ENCODE measurements around the gene SHISA7.
"Not testable (repeated sequence)": the region's sequence is repeated elsewhere in the genome, so short reads cannot be mapped to it uniquely, and the experiment has no call there.

Gene SHISA7

DNA sequence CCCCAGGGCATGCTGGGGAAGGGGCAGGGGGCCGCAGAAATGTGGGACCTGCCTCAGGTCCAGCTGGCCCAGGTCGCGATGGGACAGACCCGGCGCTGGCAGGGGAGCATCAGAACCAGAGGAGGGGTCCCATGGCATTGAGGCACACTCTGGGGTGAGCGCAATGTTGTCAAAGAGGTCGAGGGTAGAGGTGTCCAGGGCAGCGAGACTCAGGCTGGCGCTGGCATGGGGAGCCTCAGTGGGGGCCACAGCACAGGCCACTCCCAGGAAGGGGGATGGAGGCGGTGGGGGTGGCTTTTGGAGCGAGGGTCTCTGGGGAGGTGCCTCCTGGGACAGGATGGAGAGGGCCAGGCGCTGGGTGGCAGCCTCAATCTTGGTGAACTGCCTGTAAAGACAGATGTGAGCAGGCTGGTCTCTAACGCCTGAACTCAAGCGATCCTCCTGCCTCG, 20.5 kb upstream of the SHISA7 start:
- DNase-seq (ENCODE audit: low spot score) = no peak

DNA sequence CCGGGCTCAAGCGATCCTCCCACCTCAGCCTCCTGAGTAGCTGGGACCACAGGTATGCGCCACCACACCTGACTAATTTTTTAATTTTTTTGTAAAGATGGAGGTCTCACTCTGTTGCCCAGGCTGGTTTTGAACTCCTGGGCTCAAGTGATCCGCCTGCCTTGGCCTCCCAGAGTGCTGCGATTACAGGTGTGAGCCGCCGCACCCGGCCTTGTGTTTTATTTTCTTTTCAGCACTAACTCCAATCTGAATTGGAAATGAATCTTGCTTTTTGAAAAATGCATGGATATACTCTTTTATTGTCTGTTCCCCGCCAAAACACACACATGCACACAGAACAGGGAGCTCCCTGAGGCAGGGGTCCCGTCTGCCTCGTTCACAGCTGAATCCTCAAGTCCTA, 19.6 kb upstream of the SHISA7 start:
- DNase-seq (ENCODE audit: low spot score) = no peak

DNA sequence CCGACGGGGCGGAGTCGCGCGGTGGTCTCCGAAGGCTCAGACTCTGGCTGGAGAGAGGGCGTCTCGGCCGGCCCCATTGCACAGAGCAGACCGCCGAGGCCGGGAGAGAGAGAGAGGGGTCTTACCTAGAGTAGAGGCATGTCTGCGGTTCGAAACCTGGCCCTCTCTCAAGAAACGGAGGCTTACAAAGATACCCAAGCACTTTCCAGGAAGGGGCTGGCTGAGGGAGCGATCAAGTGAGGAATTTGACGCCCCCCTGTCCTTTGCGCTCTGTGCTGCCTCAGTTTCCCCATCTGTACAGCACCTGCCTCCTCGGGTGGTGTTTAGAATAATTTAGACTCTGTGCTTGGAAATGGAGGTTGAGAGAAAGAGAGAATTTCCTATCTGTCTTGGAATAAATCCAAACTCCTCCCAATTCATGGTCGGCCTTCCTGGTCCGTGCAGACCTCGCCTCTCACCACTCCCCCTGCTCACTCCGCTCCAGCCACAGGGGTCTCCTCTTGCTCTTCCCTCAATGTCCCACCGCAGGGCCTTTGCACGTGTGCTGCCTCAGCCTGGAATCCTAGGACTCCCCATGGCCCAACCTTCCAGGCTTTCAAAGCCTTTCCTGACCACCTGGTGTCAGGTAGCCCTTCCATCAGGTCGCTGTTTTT, 19.0 kb upstream of the SHISA7 start:
- peak; percentile 58 for DNase-seq (ENCODE audit: low spot score)

DNA sequence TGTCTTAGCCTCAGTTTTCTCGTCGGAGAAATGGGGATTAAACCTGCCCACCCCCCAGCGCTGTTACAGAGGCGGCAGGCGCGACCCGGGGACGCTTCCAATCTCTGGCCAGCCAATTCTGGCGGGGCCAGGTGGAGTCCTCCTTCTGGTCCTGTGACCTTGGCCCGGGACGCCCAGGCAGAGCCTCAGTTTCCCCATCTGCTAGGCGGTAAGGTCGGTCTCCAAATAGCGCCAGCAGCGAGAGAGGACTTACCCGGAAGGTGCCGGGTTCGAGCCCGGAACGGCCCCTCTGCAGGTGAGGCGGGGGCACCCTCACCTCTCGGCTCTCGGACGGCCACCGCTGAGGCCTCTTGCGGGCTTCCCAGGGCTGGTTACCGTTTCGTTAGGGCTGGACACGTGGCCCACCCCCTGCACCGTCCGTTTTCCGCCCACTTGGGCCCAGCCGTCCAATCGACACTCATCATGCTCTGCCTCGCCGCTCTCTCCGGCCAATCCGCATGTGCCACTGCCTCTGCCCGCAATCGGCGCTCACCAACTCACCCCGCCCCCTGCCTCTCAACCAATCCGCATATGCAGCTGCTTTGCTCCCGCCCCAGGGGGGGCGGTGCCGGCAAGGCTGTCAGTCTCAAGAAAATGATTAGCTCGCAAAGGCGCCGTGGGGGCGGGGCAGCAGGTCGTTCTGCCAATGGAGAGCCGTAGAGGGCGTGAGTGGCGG, 18.3 kb upstream of the SHISA7 start, which contains the start of gene ISOC2:
ISOC2 (minus strand) TSS at position 384 of the 715 bp plus-strand sequence. CDS start 5,156 bp downstream, outside the sequence.
- peak; percentile 99 for DNase-seq (ENCODE audit: low spot score)

DNA sequence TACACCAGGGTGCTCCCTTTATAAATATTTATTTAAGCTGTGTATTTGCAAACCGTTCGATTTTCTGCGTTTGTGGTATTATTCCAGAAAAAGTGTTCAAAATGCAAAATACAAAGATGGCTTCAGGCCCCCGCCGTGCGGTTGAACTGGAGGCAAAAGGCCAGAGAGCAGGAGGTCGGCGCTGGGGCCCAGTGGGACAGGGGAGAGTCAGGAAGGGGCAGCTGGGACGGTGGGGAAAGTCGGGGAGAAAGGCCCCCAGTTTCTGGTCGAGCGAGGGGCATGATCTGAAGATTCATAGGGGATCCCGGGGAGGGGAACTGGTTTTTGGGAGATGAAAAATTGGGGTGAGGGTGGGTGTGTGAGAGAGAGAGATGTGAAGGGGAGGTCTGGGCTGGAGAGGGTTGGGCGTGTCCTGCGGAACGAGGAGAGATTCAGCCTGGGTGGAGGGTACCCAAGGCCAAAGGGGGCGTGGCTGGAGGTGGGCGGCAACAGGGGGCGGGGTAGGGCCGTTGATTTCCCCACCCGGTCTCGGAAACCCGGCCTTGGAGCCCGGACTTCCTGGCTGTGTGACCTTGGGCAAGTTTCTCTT, 17.7 kb upstream of the SHISA7 start:
- DNase-seq (ENCODE audit: low spot score) = peak; percentile 96

DNA sequence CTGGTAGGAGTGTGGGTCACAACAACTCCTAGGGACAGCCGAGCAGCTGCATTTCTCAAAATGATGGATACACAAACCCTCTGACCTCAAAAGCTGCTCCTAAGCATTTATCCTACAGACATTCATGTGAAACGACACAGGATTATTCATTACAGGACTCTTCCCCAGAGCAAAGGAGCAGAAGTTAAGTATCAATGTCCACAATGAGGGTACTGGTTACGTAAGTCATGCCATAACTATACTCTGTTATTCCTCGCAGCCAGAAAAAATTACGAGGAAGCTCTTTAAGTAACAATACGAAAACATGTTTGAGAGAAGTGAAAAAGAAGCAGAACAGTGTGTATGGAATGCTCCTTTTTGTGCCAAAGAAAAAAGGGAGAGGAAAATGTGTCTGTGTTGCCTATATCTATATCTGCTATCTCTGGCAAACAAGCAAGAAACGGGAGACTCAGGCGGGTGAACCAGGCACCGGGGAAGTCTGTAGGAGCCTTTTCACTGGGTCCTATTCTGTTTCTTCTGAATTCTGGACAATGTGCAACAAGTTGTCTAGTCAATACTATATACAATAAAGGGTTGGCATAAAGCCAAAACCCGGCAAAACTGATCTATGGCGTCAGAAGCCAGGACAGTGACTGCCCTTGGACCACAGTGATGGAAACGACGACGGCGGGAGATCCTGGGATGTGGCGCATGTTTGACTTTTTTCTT, 17.0 kb upstream of the SHISA7 start:
- DNase-seq (ENCODE audit: low spot score) = no peak

DNA sequence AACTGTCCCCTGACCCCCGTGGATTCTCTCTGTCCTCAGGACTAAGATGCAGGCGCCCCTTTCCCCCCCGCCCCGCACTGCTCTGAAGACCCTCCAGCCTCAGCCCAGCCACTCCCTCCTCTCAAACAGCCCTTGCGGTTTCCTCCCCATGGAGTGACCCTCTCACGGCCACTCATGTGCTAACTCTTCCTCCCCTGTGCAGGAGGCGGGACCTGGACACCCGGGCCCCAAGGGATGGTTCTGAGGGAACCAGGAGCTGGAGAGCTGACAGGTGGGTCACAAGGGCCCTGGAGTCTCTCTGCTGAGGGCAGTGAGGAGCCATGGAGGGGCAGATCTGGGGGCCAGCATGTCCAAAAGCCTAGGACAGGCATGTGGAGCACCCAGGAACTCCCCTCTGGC, 16.4 kb upstream of the SHISA7 start:
- DNase-seq (ENCODE audit: low spot score) = no peak

DNA sequence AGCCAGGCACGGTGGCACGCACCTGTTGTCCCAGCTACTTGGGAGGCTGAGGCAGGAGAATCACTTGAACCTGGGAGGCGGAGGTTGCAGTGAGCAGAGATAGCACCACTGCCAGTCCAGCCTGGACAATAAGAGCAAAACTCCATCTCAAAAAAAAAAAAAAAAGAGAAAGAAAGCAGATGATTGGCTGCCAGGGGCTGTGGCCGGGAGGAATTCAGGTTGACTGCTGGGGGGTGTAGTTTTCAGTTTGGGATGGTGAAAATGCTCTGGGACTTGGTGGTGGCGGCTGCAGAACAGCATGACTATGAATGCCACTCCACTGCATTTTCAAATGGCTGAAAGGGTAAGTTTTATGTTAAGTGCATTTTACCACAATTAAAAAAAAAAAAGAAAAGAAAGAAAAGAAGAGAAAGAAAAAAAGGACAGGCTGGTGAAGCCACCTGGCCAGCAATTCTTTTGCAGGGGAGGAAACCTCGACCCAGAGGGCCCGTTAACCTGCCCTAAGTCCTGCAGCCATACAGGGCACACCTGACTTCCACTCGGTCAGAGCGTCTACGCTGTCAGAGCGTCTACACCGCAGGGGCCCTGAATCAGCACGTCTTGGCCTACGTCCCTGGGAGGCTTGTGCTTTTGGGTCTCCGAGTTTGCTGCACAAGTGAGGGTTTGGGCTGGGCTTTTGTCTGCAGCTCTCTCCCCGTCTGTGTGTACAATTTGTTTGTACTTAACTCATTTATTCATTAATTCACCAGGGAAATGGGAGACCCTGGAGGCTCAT, 14.8 kb upstream of the SHISA7 start:
- DNase-seq (ENCODE audit: low spot score) = no peak

DNA sequence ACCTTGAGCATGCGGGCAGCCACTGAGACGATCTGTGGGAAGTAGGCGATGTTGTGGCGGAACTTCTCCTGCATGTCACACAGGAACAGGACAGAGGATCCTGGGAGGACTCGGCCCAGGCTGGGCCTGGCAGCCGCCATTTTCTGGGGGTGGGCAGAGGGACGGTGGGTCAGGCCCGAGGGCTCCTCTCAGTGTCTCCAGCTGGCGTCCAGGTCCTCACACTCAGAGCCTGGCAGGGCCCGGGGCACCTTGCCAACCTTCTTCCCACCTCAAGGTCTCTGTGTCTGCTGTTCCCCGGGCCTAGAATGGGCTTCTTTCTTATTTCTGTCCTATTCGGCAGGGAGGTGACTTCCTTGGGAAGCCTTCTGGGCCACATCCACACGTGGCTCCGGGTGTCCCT, 13.2 kb upstream of the SHISA7 start:
- DNase-seq (ENCODE audit: low spot score) = no peak

DNA sequence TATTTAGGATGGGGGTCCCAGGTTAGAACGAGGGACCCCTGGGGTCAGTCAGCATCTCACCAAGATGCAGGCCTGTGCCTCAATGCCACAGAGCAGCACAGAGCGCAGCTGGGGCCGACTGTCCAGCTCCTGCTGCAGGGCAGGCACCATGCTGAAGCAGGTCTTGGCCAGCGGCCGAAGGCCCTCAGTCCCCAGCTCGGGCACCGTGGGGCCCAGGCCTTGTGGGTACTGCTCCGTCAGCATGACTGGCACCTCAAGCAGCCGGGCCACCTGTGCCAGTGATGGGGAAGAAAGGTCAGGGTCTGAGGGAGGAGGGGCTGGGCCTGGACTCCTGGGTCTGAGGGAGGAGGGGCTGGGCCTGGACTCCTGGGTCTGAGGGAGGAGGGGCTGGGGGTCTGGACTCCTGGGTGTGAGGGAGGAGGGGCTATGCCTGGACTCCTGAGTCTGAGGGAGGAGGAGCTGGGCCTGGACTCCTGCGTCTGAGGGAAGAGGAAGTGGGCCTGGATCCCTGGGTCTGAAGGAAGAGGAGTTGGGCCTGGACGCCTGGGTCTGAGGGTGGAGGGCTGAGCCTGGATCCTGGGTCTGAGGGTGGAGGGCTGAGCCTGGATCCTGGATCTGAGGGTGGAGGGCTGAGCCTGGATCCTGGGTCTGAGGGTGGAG, 12.6 kb upstream of the SHISA7 start:
- DNase-seq (ENCODE audit: low spot score) = no peak

DNA sequence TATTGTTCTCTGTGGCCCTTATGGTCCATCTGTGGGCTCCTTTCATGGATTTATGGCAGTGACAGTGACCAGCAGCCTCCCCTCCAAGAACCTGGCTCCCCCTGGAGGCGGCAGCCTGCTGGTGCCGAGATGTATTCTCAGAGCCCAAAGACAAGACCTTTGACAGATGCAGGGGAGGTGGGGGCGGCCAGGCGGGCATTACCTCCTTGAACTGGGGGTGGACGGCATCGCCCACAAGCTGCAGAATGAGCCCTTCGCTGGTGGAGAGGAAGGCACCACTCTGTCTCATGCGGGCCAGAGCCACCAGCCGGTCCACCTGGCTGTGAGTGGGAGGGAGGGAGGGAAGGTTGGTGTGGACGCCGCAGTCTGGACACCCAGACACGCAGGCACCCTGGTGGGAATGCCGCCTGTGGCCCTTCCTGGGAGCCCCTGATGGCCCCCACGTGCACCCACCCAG, 11.7 kb upstream of the SHISA7 start:
- DNase-seq (ENCODE audit: low spot score) = peak; percentile 66

DNA sequence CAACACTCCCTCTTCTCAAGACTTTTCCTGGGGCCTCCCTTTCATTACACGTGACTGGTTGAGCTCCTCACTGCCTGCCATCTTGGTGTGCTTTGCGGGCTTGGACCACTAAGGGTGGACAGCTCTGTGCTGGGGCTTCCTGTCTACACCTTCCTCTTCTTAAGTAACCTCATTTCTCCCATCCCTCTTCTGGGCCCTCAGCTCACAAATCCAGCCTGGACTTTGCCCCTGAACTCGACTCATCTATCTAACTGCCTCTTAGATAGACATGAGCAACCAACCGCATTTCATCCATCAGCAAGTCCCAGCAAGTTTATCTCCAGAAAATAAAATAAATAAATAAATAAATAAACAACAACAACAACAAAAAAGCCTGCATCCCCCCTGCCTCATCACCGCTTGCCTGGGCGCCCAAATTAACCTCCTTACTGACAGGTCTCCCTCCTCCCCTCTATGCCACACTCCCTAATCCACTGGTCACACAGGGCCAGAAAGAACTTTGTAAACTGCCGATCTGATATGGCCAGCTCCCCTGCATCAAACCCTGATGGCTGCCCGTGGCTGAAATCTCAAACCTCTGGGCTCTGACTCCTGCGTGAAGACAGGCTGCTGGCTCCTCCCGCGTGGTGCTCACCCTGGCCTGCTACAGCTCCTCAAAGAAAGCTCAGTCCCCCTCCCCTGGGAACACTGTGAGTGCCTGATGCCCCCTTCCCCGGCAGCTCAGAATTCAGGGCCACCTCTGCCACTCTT, 10.6 kb upstream of the SHISA7 start:
- DNase-seq (ENCODE audit: low spot score) = no peak

DNA sequence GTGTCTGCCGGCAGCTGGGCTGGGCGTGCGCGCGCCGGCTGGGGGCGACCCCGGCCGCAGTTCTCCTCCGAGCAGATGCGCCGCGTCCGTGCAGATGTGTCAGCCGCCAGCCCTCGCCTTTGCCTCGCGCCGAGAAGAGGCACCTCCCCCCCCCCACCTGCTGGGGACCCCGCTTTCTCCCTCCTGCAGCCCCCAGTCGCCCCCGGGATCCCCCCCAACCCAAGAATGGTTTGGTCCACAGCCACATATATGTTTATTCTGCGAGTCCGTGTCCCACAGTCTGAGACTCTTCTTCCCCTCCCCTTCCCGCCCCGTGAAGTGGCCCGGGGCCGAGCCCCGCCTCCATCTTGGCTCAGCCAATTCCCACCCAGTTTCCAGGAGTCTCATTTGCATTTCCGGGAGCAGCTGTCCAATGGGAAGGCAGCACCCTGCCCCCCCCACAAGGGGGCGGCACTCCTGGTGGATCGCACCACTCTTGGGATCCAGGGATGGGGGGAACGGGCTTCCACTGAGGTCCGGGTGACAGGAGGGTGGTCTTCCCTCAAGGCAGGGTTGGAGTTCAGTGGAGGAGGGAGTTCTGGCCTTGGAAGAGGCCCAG, 9.7 kb upstream of the SHISA7 start:
- DNase-seq (ENCODE audit: low spot score) = peak; percentile 80

DNA sequence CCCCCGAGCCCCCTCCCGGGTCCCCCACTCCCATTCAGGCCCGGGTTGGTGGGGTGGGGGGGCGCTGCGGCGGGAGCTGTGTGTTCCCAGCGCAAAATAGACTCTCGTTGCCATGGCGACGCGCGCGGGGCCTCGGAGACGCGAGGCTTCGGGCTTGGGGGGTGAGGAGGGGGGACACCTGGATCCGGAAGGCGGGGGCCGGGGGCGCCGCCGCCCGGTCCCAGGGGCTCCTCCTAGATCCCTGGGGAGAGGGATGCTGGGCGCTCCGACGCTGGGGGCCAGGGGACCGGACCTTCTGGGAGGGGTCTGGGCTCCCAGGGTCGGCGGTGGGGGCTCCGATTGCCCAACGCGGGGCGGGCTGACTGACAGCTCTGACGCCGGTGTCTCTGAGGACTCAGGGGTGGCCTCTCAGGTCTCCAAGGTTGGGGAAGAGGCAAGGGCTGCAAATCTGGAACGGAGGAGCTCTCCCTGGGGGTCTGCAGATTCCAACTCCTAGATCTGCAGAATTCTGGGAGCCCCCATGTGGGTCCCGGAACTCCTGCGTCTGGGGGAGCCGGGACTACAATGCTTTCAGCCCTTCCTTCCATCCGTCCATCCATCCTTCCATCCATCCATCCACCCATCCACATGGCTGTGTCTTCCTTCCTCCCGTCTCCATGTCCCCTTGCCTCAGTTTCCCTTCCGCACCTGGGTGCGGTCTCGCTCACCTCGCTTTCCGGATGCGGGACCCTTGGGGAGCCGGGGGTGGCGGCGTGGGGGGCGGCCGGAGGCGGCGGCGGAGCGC, 9.1 kb upstream of the SHISA7 start:
- DNase-seq (ENCODE audit: low spot score) = no peak

DNA sequence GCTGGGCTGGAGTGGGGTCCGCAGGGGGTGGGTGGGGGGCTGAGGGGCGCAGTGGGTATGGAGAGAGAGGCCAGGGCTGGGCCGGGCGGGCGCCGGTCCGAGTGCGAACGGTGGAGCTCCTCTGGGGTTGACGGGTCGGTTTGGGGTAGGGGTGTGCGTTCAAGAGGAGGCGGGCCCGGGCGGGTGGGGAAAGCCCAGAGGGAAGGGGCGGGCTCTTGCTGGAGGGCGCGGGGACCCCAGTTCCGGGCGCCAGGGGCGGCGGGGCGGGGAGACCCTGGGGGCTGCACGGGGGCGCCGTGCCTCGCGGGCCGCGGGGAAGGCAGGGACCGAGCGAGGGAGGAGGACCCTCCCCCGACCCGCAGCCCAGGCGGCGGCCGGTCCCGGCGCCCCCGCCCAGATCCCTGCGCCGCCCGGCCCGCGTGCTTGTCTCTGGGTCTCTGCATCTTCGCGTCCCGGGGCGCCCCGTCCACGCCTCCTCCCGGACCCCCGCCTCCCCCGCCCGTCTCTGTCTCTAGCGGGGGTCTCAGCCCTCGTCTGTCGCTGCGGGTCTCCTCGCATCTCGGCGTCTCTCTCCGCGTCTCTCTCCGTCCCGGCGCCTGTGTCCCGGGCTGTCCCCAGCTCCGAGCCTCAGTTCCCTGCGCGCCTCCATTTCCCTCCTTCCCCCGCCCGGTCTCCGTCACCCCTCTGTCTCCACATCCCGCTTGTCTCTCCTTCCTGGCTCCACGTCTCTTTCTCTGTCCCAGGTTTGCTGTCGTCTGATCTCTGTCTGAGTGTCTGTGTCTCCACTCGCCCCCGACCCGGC, 8.3 kb upstream of the SHISA7 start:
- DNase-seq (ENCODE audit: low spot score) = no peak

DNA sequence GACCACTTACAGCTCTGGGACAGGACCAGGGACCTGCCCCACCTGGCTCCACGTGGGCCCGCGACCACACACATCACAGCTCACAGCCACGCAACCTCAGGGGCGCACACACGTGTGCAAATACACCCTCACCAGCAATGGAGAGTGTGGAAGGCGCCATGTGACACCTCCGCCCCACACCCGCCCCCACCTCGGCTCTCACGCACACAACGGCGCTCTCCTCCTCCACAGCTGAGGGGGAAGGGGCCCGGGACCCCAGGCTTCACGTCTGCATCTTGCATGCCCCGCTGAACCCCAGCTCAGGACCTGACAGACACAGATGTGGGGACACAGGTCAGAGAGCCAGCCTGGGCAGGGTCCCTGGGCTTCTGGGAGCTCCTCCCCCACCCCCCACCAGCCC, 6.4 kb upstream of the SHISA7 start:
- DNase-seq (ENCODE audit: low spot score) = no peak

DNA sequence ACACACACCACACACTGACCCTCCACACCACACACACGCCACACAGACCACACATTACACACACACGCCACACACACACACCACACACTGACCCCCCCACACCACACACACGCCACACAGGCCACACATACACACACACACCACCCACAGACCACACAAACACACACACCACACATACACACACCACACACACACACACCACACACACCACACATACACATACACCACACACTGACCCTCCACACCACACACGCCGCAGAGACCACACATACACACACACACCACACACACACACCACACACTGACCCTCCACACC, 5.0 kb upstream of the SHISA7 start:
- not testable (repeated sequence) for DNase-seq (ENCODE audit: low spot score)

DNA sequence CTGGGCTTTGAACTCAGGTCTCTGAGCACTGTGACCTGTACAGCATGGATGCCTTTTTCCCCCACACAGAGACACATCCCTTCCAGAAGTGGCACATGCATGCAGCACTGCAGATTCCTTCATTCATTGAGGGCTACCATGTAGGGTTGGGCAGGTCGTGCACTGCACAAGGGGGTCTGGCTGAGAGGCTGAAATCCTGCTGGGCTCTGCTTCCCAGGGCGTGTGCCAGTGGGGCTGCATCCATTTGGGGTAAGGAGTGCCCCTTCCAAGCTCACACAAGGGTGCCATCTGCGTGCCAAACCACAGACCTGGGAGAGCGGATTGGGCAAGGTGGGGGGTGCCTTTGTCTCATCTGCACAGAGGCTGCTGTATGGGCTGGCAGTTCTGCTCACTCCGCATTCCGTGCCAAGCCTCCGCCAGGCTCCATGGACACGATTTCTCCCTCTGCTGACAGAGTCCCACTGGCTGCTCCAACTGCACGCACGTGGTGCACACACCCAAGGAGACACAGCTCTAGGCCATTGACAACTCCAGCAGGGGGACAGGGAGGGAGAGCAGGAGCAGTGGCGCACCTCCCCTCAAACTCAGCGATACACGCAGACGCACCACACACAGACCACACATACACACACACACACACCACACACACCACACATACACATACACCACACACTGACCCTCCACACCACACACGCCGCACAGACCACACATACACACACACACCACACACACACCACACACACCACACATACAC, 4.5 kb upstream of the SHISA7 start:
- DNase-seq (ENCODE audit: low spot score) = peak; percentile 57
